GM21390 (cell line): ENCODE data around the gene NAA15.
"Not testable (repeated sequence)": the region's sequence is repeated elsewhere in the genome, so short reads cannot be mapped to it uniquely, and the experiment has no call there.

ENCODE experiments used
- ATAC-seq: cut with Tn5 transposase; IDR thresholded peaks from one replicate; pipeline ENCODE4 v1.9.1; 2021; ENCODE audit not compliant: unreplicated experiment

The NAA15 gene

DNA sequence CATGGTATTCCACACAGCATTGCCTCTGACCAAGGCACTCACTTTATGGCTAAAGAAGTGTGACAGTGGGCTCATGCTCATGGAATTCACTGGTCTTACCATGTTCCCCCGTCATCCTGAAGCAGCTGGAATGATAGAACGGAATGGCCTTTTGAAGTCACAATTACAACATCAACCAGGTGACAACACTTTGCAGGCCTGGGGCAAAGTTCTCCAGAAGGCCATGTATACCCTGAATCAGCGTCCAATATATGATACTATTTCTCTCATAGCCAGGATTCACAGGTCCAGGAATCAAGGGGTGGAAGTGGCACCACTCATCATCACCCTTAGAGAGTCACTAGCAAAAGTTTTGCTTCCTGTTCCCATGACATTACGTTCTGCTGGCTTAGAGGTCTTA is 145.8 kb downstream of the NAA15 start:
- not testable (repeated sequence) for ATAC-seq

DNA sequence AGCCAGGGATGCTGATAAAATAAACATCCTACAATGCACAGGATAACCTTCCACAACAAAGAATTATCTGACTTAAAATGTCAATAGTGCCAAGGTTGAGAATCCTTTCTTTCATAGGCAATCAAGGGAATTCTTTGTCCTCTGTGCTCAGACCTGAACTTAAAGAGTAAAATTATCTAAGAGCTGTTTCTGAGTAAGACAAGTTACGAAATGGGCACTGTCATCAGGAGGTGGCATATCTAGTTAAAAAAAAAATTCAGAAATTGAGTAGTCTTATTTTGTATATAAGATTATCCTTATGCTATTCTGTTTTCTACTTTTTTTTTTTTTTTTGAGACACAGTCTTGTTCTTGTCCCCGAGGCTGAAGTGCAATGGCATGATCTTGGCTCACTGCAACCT is 149.3 kb downstream of the NAA15 start:
- no peak for ATAC-seq

- no peak for ATAC-seq
These were observed 150.7 kb downstream of the NAA15 start for GRCh38 chr4:139451997-139452396.

DNA sequence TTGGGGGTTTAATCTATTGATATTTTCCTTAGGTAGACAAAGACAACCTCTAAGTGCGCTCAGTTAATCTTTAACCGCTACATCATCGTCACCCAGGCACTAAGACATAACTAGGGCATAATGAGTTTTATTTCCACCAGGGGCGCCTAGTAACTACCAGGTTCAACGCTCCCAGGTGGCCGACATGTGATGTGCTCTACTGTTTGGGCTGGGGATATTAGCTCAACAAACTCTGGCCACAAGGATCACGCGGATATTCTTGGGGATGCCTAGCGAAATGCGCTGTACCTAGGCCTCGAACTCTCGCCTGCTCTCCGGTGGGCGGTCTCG is 151.7 kb downstream of the NAA15 start:
- ATAC-seq = peak; percentile 44

DNA sequence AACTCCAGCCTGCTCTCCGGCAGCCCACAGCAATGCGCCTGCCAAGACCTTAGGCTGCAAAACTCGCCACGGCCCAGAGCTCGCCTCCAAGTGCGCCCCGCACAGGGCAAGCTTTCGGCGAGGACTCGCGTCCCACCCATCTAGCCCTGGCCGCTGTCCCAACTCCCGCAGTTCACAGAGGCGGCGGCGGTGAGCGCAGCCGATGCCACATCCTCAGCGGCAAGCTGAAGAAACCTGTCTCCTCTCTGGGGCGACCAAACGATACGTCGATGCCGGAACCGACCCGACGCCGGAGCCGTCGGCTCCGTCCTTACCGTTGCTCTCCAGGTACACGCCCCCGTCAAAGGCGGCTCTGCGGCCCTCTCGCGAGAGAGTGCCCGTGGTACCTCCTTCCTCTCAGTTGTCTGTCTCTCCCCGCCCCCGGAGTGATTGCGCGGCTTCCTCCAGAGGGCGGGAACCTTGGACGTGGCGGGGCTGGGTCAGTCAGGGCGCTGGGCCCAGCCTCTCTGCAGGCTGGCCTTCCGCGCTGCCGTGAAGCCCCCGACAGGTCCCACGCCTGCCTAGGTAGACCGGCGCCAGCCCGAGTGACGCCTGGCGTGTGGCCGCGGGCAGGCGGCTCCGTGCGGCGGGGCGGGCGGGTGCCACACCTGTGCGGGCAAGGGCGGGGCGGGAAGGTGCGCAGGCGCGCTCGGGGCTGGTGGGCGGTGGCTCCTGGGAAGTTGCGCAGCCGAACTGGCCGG is 152.2 kb downstream of the NAA15 start:
- ATAC-seq = peak; percentile 87

DNA sequence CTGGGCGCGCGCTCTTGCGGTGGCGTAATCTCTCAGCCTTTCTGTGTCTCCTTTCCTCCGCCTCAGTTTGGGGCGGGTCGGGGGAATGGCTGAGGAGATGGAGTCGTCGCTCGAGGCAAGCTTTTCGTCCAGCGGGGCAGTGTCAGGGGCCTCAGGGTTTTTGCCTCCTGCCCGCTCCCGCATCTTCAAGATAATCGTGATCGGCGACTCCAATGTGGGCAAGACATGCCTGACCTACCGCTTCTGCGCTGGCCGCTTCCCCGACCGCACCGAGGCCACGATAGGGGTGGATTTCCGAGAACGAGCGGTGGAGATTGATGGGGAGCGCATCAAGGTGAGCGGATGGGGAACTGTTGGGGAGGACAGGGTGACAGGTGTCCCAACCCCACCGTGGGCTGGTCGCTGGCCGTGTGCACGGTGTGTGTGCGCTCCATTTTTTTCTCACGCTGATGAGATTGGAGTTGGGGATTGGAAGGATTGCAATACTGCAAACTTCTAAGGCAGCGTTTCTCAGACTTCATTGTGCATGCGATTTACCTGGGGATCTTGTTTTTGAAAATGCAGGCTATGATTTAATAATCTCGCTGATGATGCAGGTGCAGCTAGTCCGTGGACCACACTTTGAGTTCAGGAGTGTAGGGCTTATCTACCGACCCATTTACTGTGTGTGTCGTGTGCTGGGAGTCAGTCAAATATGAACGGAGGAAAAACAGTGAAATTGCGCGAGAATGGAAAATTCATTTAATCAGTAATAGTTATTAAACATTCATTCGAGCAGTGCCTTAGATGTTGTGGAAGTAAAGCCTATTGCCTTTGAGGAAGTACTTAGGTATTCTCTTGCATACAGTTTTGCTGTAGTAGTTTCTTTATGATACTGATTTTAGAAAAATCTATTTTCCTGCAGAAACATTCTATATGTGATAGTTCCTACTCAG is 153.1 kb downstream of the NAA15 start, which contains the start of gene RAB33B:
TSS of gene RAB33B (plus strand) at position 11 of the 935 bp plus-strand sequence. CDS start at position 86, 75 bp downstream.
- peak; percentile 1 for ATAC-seq

DNA sequence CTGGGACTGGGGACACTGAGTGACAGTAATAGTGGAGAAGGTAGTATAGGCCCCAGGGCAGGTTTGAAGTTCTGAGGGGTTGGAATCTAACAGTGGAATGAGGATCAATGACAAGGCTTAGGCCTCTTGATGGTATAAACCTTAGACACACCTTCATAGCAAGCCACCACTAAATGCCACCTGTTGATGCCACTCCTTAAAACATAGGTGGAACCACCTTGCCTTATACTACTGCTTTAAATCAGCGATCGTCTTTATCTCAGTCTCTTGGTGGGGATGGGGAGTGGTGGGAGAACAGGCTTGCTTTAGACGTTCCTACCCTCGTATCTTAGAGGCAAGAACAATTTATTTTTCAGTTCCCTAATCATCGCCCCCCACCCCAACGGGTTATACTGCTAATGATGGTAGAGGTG is 153.8 kb downstream of the NAA15 start:
- no peak for ATAC-seq

- ATAC-seq = no peak
These were observed 156.0 kb downstream of the NAA15 start for GRCh38 chr4:139457318-139457717.

DNA sequence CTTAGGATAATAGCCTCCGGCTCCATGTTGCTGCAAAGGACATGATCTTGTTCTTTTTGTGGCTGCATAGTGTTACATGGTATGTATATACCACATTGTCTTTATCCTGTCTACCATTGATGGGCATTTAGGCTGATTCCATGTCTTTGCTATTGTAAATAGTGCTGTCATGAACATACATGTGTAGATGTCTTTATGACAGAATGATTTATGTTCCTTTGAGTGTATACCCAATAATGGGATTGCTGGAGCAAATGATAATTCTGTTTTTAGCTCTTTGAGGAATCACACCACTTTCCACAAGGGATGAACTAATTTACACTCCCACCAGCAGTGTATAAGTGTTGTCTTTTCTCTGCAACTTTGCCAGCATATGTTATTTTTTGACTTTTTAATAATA is 157.2 kb downstream of the NAA15 start:
- ATAC-seq = no peak

DNA sequence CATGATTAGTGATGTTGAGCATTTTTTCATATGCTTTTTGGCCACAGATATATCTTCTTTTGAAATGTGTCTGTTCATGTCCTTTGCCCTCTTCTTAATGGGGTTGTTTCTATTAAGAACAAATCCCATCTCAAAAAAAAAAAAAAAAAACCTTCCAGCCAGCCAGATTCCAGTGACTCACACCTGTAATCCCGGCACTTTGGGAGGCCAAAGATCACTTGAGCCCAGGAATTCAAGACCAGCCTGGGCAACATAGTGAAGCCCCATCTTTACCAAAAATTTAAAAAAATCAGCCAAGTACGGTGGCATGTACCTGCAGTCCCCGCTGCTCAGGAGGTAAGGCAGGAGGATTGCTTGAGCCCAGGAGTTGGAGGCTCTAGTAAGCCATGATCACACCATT is 157.7 kb downstream of the NAA15 start:
- ATAC-seq = no peak

DNA sequence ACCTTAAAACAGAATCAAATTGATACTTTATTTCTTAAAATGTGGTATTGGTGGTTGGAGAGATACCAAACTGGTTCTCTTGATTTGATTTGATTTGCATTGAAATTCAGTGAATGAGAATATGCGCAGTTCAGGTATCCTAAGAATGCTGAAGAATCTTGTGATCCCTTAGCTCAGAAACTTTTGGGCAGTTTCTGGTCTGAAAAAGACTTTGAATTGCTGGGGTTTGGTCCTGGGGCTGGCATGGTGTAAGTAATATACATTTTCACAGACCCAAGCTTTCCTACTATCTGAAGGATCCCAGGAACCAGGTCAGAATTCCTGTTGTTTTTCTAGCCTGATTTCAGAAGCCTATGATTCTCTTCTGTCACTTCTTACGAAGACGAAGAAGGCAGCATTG is 159.3 kb downstream of the NAA15 start:
- no peak for ATAC-seq

DNA sequence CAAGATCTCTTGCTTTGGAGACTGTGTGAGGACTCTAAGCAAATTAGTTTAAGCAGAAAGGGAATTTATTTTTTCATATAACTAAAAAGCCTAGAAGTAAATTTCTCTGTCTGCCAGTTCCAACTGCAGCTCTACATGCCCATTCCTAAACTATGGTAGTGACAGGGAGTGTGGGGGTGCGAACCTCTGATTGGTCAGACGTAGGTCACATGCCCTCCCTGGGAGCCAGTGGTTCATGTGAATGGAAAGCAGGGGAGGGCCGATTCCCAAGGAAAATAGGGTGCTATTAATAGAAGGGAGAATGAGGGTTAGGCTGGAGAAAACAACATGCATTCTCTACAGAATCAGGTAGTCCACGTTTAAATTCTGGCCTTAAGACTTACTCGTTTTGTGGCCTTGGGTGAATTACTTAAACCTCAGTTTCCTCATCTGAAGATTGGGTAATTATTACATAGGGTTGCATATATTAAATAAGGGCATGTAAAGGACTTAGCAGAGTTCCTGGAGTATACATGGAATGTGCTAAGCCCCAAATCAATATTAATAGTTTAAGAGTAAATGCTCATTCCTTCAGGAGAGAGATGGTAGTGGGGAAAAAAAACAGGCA is 159.8 kb downstream of the NAA15 start:
- no peak for ATAC-seq

GRCh38 chr4:139464512-139464911 is 163.2 kb downstream of the NAA15 start:
- not testable (repeated sequence) for ATAC-seq

DNA sequence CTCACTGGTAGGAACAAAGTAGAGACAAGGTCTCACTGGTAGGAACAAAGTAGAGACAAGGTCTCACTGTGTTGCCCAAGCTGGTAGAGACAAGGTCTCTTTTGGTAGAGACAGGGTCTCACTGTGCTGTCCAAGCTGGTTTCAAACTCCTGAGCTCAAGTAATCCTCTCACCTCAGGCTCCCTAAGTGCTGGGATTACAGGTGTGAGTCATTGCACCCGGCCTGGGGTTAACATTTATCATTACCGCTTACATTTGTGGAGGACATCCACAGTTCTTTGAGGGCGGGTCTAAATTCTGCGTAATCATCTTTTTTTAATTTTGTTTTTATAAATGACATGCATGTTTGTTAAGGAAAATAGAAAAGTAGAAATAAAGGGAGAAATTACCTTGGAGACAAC is 164.6 kb downstream of the NAA15 start:
- no peak for ATAC-seq

DNA sequence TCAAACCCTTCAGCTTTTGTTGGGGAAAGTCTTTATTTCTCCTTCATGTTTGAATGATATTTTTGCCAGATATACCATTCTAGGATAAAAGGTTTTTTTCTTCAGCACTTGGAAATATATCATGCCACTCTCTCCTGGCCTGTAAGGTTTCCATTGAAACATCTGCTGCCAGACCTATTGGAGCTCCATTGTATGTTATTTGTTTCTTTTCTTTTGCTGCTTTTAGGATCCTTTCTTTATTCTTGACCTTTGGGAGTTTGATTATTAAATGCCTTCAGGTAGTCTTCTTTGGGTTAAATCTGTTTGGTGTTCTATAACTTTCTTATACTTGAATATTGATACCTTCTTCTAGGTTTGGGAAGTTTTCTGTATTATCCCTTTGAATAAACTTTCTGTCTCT is 167.5 kb downstream of the NAA15 start:
- not testable (repeated sequence) for ATAC-seq

DNA sequence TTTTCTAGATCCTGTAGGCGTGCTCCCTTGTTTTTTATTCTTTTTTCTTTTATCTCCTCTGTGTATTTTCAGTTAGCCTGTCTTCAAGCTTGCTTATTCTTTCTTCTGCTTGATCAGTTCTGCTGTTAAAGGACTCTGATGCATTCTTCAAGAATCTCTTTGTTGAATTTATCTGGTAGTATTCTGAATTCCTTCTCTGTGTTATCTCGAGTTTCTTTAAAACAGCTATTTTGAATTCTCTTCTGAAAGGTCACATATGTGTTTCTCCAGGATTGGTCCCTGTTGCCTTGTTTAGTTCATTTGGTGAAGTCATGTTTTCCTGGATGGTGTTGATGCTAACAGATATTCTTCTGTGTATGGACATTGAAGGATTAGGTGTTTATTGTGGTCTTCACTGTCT is 167.9 kb downstream of the NAA15 start:
- no peak for ATAC-seq
